Measurements from ENCODE around the gene ZNF629. TPM values are rescaled to one million over a fixed set of nuclear protein-coding genes. Genes with fewer than 3 reads are reported as not detected.
A peak's percentile ranks its signal among the peaks of the same experiment; 100 is the strongest.
"Not testable (repeated sequence)": the region's sequence is repeated elsewhere in the genome, so short reads cannot be mapped to it uniquely, and the experiment has no call there.

The ZNF629 gene
- 10 to 100 TPM in 11 of 12 donors, not detected in 1; 11.7 to 15.9 (median 14.0) TPM for polyA plus RNA-seq (ENCODE audit: insufficient read length in 12 of 12)
- long read RNA-seq, donor 1, full-length matches to known transcripts: 7 of 7 reads
- long read RNA-seq, donor 1, partial matches to known transcripts: 0 of 7 reads
- long read RNA-seq, donor 1, other reads (novel, unspliced or antisense): 0 of 7 reads
- long read RNA-seq, donor 2, full-length matches to known transcripts: 4 of 4 reads
- long read RNA-seq, donor 2, partial matches to known transcripts: 0 of 4 reads
- long read RNA-seq, donor 2, other reads (novel, unspliced or antisense): 0 of 4 reads
- long read RNA-seq, donor 3, full-length matches to known transcripts: 5 of 5 reads
- long read RNA-seq, donor 3, partial matches to known transcripts: 0 of 5 reads
- long read RNA-seq, donor 3, other reads (novel, unspliced or antisense): 0 of 5 reads
- long read RNA-seq, donor 4, full-length matches to known transcripts: 1 of 1 reads
- long read RNA-seq, donor 4, partial matches to known transcripts: 0 of 1 reads
- long read RNA-seq, donor 4, other reads (novel, unspliced or antisense): 0 of 1 reads
- long read RNA-seq, donor 5, full-length matches to known transcripts: 6 of 6 reads
- long read RNA-seq, donor 5, partial matches to known transcripts: 0 of 6 reads
- long read RNA-seq, donor 5, other reads (novel, unspliced or antisense): 0 of 6 reads
- long read RNA-seq, donor 6: 0 reads
- long read RNA-seq, donor 7, full-length matches to known transcripts: 1 of 1 reads
- long read RNA-seq, donor 7, partial matches to known transcripts: 0 of 1 reads
- long read RNA-seq, donor 7, other reads (novel, unspliced or antisense): 0 of 1 reads
- long read RNA-seq, donor 8, full-length matches to known transcripts: 6 of 6 reads
- long read RNA-seq, donor 8, partial matches to known transcripts: 0 of 6 reads
- long read RNA-seq, donor 8, other reads (novel, unspliced or antisense): 0 of 6 reads
- long read RNA-seq, donor 9, full-length matches to known transcripts: 1 of 1 reads
- long read RNA-seq, donor 9, partial matches to known transcripts: 0 of 1 reads
- long read RNA-seq, donor 9, other reads (novel, unspliced or antisense): 0 of 1 reads
- long read RNA-seq, donor 10, full-length matches to known transcripts: 3 of 3 reads
- long read RNA-seq, donor 10, partial matches to known transcripts: 0 of 3 reads
- long read RNA-seq, donor 10, other reads (novel, unspliced or antisense): 0 of 3 reads
- long read RNA-seq, donor 11, full-length matches to known transcripts: 5 of 5 reads
- long read RNA-seq, donor 11, partial matches to known transcripts: 0 of 5 reads
- long read RNA-seq, donor 11, other reads (novel, unspliced or antisense): 0 of 5 reads

- peak; percentile 86 for DNase-seq
These were observed at the start of gene ZNF629 for GRCh38 chr16:30786936-30787612. Gene ZNF629 (minus strand): TSS chr16:30787205. CDS start chr16:30784482, 2,723 bp downstream.

- DNase-seq: no peak
These were observed 47.2 kb upstream of the ZNF629 start for GRCh38 chr16:30834130-30834740.

GRCh38 chr16:30830072-30830417 lies 43.0 kb upstream of the ZNF629 start:
- no peak for DNase-seq

- DNase-seq: no peak
These were observed 42.4 kb upstream of the ZNF629 start for GRCh38 chr16:30829130-30830071.

- DNase-seq: no peak
These were observed 34.9 kb upstream of the ZNF629 start for GRCh38 chr16:30821891-30822290.

GRCh38 chr16:30821441-30821840 lies 34.4 kb upstream of the ZNF629 start:
- not testable (repeated sequence) for DNase-seq

GRCh38 chr16:30820952-30821421 lies 34.0 kb upstream of the ZNF629 start:
- no peak for DNase-seq

- no peak for DNase-seq
These were observed 29.8 kb upstream of the ZNF629 start for GRCh38 chr16:30816769-30817168.

GRCh38 chr16:30813821-30814189 lies 26.8 kb upstream of the ZNF629 start:
- DNase-seq: no peak

- DNase-seq: not testable (repeated sequence)
These were observed 22.7 kb upstream of the ZNF629 start for GRCh38 chr16:30809675-30810074.

- not testable (repeated sequence) for DNase-seq
These were observed 22.0 kb upstream of the ZNF629 start for GRCh38 chr16:30808890-30809426.

GRCh38 chr16:30808146-30808545 lies 21.1 kb upstream of the ZNF629 start:
- DNase-seq: no peak

- DNase-seq: peak; percentile 90
These were observed 18.6 kb upstream of the ZNF629 start for GRCh38 chr16:30805370-30806169.

GRCh38 chr16:30805056-30805369 lies 18.0 kb upstream of the ZNF629 start:
- DNase-seq: no peak

- DNase-seq: no peak
These were observed 15.9 kb upstream of the ZNF629 start for GRCh38 chr16:30802936-30803335.

- no peak for DNase-seq
These were observed 10.8 kb upstream of the ZNF629 start for GRCh38 chr16:30797670-30798309.

GRCh38 chr16:30794634-30795033 lies 7.6 kb upstream of the ZNF629 start:
- no peak for DNase-seq

GRCh38 chr16:30793508-30794069 lies 6.6 kb upstream of the ZNF629 start:
- no peak for DNase-seq
